ENCODE measurements around the gene AP1S2.

DNA sequence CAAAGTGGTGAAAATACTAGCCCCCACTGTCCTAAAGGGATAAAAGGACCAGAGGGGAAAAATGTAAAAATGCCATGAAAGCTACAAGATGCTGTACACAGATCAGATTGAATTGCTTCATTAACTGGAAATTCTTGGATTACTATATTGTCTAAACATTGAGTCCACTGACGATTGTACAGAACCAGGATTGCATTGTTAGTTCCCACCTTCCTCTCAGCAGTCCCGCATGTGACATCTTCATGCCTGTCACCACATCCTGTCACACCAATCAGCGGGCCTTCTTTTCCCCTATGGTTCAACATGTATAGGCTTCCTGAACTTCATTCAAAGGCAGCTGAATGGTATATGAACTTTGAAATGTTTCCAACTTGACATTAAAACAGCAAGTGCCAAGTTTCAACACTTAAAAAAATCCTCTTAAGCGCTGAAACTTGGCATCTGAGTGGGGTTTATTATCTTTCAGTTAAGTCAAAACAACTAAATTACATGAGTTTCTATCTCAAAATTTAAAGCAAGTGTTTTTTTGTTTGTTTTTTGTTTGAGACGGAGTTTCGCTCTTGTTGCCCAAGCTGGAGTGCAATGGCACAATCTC, 39.7 kb downstream of the AP1S2 start:
- TF ChIP-seq EZH2 (IDR thresholded peaks at IDR 0.05) (no peak), POLR2AphosphoS5 (IDR thresholded peaks at IDR 0.05; ENCODE audit: borderline replicate concordance, low read depth, low read length) (no peak), FOXP2 (optimal IDR thresholded peaks at IDR 0.05; ENCODE audit: control extremely low read depth, extremely low read length, insufficient read depth) (no peak)

Measured in SK-N-MC (cell line).